ENCODE data around the gene SGMS1.
"Not testable (repeated sequence)": the region's sequence is repeated elsewhere in the genome, so short reads cannot be mapped to it uniquely, and the experiment has no call there.

SGMS1 gene

DNA sequence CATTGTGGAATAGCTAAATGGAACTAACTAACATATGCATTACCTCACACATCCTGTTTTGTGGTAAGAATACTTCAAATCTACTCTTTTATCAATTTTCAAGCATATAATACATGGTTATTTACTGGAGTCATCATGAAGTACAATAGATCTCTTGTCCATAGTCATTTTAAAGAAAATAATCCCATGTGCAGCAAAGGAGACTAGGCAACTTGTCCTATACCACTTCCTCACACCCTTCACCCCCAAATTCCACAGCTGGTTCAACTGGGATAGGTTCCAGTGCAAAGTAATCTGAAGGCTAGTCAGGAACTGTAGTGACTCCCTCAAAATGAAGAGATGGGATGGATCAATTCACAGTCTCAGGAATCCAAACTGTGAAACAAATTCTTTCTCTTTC, 176.1 kb downstream of the SGMS1 start:
- DNase-seq, result no peak

DNA sequence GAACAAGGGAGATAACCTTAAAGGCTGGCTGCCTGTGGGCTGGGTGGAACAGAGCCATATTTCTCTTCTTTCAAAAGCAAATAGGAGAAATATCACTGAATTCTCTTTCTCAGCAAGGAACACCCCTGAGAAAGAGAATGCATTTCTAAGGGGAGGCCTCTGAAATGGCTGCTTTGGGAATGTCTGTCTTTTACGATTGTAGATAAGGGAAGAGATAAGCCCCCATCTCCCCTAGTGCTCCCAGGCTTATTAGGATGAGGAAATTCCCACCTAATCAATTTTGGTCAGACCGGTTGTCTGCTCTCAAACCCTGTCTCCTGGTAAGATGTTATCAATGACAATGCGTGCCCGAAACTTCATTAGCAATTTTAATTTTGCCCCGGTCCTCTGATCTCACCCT, 178.0 kb downstream of the SGMS1 start:
- not testable (repeated sequence) for DNase-seq

DNA sequence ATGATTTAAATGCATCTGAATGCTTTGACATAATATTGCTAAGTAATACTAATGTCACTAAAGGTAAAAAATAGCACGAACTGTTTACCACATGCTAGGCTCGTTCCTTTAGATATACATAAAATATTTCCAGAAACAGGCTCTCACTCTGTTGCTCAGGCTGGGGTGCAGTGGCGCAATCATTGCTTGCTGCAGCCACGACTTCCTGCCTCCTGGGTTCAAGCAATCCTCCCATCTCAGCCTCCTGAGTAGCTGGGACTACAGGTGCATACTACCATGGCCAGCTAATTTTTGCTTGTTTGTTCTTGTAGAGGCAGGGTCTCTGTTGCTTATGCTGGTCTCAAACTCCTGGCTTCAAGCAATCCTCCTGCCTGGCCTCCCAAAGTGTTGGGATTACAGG, 183.3 kb downstream of the SGMS1 start:
- DNase-seq, result no peak

- DNase-seq, result no peak
Observed at GRCh38 chr10:50439806-50440205, 183.9 kb downstream of the SGMS1 start.

DNA sequence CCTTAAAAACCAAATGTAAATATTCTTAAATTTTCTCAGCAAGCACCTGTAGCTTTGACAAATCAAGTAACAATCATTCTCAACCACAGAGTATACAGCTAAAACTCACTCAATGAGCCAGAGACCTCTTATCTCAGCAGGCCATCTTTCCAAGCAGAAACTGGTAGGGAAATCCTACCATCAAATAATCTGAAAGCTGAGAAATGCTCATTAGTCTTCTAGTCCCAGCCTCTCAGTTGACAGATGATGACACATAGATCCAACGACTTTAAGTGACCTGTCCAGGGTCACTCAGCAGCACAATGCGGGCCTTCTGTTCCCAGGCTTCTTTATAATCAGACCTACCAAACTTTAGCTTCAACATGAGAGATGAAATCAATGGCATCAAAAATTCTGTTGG, 184.6 kb downstream of the SGMS1 start:
- no peak for DNase-seq

GRCh38 chr10:50438049-50438936, 185.5 kb downstream of the SGMS1 start:
- DNase-seq, result no peak

DNA sequence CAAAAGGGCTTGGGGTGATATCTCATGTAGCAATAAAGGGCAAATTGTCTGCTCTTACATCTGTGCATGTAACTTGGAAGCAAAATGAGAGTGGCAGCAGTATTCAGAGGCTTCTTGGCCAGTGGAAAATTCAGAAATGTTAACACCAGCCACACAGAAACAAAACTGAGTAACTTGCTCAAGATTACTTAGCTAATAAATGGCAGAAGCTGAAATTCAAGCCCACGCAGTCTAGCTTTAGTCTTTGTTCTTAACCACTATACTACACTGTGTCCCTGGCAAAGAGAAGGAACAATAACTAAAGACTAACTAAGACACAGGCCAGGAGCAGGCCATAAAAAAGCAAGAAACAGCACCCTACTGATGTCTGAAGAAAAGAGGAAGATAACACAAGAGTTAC, 186.5 kb downstream of the SGMS1 start:
- no peak for DNase-seq

DNA sequence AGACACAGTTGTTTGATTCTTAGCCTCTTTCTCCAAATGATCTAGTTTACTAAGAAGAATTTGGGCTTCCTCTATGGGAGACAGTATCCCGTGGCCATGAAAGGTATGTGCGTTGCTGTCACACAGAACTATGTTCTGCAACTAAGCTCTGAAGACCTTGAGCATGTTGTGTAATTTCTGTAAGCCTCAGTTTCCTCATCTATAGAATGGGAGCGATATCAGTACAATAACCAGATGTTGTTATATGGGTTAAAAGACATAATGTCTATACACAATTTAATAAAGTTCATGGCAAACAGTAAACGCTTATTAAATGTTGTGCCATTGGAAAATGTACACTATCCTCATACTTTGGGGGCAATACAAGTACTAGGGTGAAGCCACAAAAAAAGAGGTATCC, 187.0 kb downstream of the SGMS1 start:
- DNase-seq, result no peak

DNA sequence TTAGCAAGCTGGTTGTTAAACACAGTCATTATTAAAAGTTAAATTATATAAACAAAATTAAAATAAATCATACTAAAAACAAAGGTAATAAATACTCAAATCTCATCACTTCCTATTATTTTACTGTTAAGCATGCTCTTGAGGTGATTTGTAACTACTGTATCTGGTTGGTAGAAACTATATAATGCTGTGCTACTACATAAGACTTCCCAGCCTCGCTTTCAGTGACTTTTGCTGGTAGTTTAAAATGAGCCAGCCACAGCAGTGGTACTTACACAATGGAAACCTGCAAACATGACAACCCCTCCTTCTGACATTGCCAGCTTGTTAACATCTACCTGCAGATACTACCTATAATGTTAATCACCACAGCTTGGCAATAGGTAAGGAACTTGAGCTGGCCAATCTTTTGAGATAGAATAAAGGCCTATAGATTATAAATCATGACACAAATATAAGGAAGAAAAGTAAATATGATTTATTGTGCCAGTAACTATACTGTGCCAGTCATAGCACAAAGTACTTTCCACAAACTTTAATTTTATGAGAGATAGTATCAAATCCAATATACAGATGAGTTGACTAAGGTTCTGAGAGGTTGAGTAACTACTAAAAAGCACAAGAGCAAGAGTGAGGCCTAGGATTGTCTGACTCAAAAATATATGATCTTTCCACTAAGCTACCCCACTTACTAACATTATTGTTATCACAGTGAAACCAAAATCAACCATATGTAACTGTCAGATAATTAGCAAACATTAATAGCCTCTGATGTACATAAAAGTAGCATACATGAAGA, 191.3 kb downstream of the SGMS1 start:
- no peak for DNase-seq

- DNase-seq, result no peak
Observed at GRCh38 chr10:50431791-50432190, 192.0 kb downstream of the SGMS1 start.

DNA sequence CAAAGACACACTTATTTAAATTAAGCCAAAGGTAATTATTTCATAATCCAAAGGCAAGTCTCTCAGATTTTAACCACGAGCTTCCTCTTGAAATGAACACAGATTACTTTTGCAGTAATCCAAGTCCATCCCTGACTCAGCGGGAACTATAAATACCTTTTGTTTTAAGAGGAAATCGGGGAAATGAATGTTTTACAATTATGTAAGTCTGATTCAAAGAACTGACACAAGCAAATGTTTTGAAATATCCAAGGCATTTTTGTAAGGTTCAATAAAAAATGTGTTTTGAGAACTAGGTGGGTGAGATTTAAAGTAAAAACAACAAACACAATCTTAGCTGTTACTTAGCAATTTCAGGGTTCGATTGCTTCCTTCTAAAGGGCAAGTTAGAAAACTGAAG, 192.6 kb downstream of the SGMS1 start:
- no peak for DNase-seq

DNA sequence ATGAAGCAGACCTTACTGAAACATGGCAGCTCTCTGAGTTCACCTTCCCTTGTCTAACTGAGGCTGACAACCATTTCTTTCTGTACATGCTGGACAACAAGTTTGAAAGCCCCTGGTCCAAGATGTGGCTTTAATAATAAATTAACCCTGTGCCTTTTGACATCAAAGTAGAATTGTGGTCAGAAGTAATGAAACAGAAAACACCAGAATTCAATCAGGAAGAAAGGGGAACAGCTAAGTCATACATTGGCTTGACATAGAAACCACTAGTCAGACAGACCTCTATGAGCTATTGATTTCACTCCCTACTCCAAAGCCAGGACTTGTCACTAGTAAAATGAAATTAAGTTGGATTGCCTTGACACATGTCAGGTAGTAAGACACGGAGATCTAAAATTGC, 197.3 kb downstream of the SGMS1 start:
- DNase-seq, result no peak

- DNase-seq, result not testable (repeated sequence)
Observed at GRCh38 chr10:50425215-50425614, 198.5 kb downstream of the SGMS1 start.

GRCh38 chr10:50423448-50423847, 200.3 kb downstream of the SGMS1 start:
- no peak for DNase-seq

DNA sequence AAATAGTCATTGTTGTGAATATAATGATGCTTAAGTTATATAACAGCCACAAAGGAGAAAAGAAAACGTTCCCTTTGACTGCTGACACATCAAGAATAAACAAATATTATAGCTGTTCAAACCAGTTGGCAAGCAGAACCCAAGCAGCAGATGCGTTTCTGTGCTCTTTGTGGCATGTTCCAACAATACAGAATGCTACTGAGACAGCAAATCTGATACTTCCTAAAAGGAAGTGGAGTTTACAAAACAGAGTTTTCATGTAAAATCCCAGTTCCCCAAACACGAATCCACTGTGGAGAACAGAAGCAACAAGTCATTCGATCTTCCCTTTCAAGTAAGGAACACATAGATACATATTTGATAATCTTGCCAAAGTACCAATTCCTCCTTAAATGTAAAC, 201.5 kb downstream of the SGMS1 start:
- no peak for DNase-seq

- DNase-seq, result no peak
Observed at GRCh38 chr10:50421026-50421719, 202.6 kb downstream of the SGMS1 start.

DNA sequence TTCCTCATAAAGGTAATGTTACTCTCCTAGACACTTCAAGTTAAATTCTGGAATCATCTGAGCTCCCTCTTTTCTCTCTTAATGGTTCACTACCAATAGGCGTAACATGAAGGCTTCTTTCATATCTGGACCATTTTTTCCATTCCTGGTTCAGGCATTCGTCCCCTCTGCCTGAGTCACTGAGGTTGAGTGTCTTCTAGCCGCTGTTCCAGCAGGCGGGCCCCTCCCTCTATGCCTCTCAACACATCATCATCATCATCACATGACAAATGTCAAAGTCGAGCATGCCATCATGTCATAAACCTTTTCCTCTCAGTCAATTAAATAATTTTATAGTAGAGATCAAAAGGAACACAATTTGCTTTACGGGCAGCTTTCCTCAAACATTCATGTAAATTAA, 203.6 kb downstream of the SGMS1 start:
- DNase-seq, result no peak

- no peak for DNase-seq
Observed at GRCh38 chr10:50419756-50420155, 204.0 kb downstream of the SGMS1 start.

GRCh38 chr10:50419091-50419490, 204.7 kb downstream of the SGMS1 start:
- no peak for DNase-seq

DNA sequence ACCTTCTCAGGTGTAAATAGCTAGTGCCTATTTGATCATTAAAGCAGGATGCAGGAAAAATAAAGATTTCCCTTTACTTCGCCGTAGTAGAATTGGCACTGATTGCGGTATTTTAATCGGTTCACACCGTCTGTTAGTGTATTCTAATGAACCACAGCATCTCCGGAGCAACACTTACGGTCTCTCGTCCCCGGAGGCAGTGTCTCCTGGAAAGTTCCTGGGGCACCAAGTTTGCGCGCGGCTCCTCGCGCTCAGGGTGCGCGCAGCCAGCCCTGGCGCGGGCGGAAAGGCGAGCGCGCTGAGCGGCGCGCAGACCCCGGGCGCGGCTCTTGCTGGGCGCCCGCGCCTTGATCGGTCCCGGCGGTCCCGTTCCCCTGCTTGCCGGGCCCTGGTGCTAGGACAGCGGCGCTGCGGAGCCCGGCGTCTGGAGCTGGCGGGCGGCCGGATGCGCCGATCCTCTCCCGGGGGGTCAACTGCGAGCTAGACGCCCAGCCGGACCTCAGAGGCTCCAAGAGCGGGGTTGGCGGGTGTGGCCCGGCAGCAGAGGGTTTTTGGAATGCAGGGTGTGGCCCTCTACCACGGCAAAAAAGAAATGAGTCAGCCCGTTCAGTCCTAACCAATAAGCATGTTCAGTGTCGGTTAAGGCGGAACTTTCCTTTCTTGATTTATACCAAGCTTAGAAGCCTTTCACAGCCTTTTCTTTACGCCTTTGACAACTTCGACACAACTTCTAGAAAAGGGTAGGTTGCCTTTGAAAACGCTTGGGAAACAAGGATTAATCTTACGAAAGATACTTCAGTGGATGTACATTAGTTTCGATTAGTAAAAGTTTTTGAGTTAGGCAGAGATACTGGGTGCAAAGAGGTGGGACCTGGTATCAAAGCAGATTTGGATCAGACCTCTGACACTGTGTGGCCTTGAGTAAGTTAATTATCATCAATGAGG, 205.6 kb downstream of the SGMS1 start:
- DNase-seq, result no peak

DNA sequence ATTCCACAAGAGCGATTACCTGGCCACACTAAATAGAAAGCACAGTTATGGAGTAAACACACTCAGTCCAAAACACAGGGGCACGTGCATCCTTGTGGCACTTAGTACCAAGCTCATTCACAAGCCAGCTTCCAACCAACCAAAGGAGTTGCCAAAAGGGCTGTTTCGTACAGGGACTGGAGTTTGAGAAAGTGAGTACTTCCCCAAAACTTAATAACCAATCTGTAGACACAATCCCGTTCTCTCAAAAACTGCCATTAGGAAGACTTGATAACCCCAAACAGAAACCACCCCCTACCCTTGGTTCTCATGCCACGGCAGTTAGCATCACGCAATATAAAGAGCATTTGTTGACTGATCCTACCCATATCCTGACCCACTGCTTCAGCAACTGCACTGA, 206.3 kb downstream of the SGMS1 start:
- DNase-seq, result no peak

DNA sequence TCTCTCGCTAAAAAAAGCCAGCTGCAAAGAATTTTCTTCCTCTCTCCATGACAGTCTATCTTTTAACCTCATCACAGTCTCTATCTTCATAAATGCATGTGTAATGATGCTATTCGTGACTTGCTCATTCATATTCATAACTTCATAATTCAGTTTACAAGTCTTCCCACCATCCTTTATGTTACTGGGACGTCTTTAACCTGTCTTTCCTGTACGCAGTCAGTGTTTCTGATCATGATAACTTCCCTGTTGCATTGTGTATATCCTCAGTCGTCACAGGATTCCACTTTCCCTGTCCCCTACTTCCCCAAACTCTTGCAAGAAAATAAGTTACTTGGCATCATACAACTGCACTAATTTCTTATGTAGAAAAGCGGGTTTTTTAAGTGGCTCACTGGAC, 206.9 kb downstream of the SGMS1 start:
- DNase-seq, result no peak
